Measurements from ENCODE around the gene ELAVL3. TPM values are rescaled to one million over a fixed set of nuclear protein-coding genes. Genes with fewer than 3 reads are reported as not detected.

The ELAVL3 gene
- total and polyA plus RNA-seq, 7 experiments from 2014 or later, result 0.19 TPM; not detected in 6

GRCh38 chr19:11494634-11495285 lies 13.9 kb upstream of the ELAVL3 start:
- Mint-ChIP-seq H3K4me1 (peaks cover 0 to 4% (median 0%) of the 10 kb centered on the region in 7 donors), H3K4me3 (no peak overlapping the region), H3K9me3 (peaks cover 0 to 3% (median 0%) of the 10 kb centered on the region in 11 donors), H3K27me3 (no peaks in the 10 kb centered on the region), H3K27ac (no peak overlapping the region), H3K36me3 (peaks cover 10 to 27% (median 16%) of the 10 kb centered on the region in 5 donors)
- Histone ChIP-seq H3K9me3 (ENCODE audit: control insufficient read depth in 2 of 3, low read length in 3 of 3) (no peaks in the 10 kb centered on the region), H3K4me1 (ENCODE audit: control insufficient read depth in 2 of 2, insufficient read depth in 2 of 2, low read length in 2 of 2) (no peaks in the 10 kb centered on the region), H3K36me3 (ENCODE audit: control insufficient read depth in 2 of 3, insufficient read depth in 3 of 3, low read length in 3 of 3) (peaks cover 0 to 46% (median 0%) of the 10 kb centered on the region in 3 experiments), H3K4me3 (ENCODE audit: low read length) (no peak overlapping the region), H3K27ac (ENCODE audit: low read depth, low read length) (no peak overlapping the region), H3K27me3 (ENCODE audit: control insufficient read depth in 2 of 2, insufficient read depth in 2 of 2, low read length in 2 of 2) (no peaks in the 10 kb centered on the region)
- CTCF ChIA-PET, result interaction anchor here (0.6 kb wide), 1 partner anchor 471 kb away, joined by 3 read pairs; no protein-coding TSS in a partner anchor
- ATAC-seq (no peak), DNase-seq (no peak)
- POLR2A ChIA-PET, result no interaction called here
- intact Hi-C loops (cut with micrococcal nuclease), result no loop called here

DNA sequence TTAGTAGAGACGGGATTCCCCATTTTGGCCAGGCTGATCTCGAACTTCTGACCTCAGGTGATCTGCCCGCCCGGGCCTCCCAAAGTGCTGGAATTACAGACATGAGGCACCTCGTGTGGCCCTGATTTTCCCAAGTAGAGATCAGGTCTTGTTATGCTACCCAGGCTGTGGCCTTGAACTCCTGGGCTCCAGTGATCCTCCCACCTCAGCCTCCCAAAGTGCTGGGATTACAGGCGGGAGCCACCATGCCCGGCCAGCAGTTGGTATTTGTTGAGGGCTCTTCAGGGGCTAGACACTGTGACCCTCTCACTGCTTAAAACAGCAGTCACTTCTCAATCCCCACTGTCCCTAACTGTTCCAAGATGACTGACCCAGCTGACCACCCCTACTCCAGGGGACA lies 8.5 kb upstream of the ELAVL3 start:
- Histone ChIP-seq H3K36me3 (ENCODE audit: control insufficient read depth in 2 of 3, insufficient read depth in 3 of 3, low read length in 3 of 3) (peaks cover 0 to 27% (median 0%) of the 10 kb centered on the region in 3 experiments), H3K9me3 (ENCODE audit: control insufficient read depth in 2 of 3, low read length in 3 of 3) (no peaks in the 10 kb centered on the region), H3K4me3 (ENCODE audit: low read length) (no peak overlapping the region), H3K4me1 (ENCODE audit: control insufficient read depth in 2 of 2, insufficient read depth in 2 of 2, low read length in 2 of 2) (no peaks in the 10 kb centered on the region), H3K27ac (ENCODE audit: low read depth, low read length) (no peak overlapping the region), H3K27me3 (ENCODE audit: control insufficient read depth in 2 of 2, insufficient read depth in 2 of 2, low read length in 2 of 2) (no peaks in the 10 kb centered on the region)
- H3K9me3 Mint-ChIP-seq, result peaks cover 0 to 3% (median 0%) of the 10 kb centered on the region in 11 donors
- POLR2A ChIA-PET, result no interaction called here
- CTCF ChIA-PET, result no interaction called here
- intact Hi-C loops (cut with micrococcal nuclease), result no loop called here
- peaks cover 0 to 2% (median 0%) of the 10 kb centered on the region in 7 donors for H3K4me1 Mint-ChIP-seq
- H3K27ac Mint-ChIP-seq, result no peak overlapping the region
- ATAC-seq (no peak), DNase-seq (no peak)
- peaks cover 11 to 30% (median 18%) of the 10 kb centered on the region in 5 donors for H3K36me3 Mint-ChIP-seq
- H3K4me3 Mint-ChIP-seq, result no peak overlapping the region
- peaks cover 0 to 6% (median 3%) of the 10 kb centered on the region in 5 donors for H3K27me3 Mint-ChIP-seq

DNA sequence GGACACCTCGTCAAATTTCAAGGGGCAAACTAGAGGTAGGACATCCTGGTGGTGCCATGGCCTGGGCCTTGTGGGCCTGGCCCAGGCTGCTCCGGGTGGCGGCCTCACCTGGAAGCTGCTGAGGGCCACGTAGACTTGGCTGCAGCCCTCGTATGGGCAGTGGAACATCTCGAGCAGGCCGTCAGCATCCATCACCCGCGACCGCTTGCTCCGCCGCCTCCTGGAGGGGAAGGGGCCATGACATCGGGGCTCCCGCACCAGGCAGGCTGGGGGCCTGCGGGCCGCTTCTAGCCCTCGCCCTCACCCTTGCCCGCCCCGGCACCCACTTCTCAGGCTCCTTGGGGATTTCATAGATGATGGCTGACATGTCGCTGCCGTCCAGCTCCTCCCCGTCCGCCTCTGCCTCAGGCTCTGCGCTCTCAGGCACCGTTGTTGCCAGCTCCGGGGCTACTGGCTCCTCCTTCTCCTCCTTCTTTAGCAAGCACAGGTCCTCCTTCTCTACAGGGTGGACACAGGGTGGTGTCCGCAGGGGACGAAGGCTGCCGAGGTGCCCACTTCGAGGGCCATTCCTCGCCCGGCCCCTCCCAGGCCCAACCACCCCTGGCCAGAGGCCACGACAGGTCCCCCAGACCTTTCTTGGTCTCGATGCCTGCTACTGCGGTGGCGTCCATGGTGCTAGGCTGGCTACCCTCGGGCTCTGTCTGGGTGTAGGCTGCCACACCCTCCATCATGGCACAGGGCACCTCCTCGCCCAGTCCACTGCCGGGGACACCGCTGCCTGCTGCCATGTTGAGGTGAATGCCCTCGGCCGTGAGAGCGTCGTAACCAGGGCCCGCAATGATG lies 6.0 kb upstream of the ELAVL3 start:
- Histone ChIP-seq H3K27ac (ENCODE audit: low read depth, low read length) (no peak overlapping the region), H3K9me3 (ENCODE audit: control insufficient read depth in 2 of 3, low read length in 3 of 3) (no peaks in the 10 kb centered on the region), H3K4me3 (ENCODE audit: low read length) (no peak overlapping the region), H3K36me3 (ENCODE audit: control insufficient read depth in 2 of 3, insufficient read depth in 3 of 3, low read length in 3 of 3) (peaks cover 0 to 27% (median 0%) of the 10 kb centered on the region in 3 experiments), H3K4me1 (ENCODE audit: control insufficient read depth in 2 of 2, insufficient read depth in 2 of 2, low read length in 2 of 2) (peaks cover 13% of the 10 kb centered on the region in 2 donors), H3K27me3 (ENCODE audit: control insufficient read depth in 2 of 2, insufficient read depth in 2 of 2, low read length in 2 of 2) (peaks cover 0 to 5% of the 10 kb centered on the region in 2 donors)
- ATAC-seq, result no peak
- CTCF ChIA-PET, result no interaction called here
- H3K27me3 Mint-ChIP-seq, result peaks cover 5 to 18% (median 8%) of the 10 kb centered on the region in 5 donors
- H3K4me3 Mint-ChIP-seq, result no peak overlapping the region
- no peak for DNase-seq
- H3K4me1 Mint-ChIP-seq, result peaks cover 1 to 16% (median 10%) of the 10 kb centered on the region in 7 donors
- H3K27ac Mint-ChIP-seq, result no peak overlapping the region
- POLR2A ChIA-PET, result no interaction called here
- H3K36me3 Mint-ChIP-seq, result peaks cover 11 to 31% (median 21%) of the 10 kb centered on the region in 5 donors
- intact Hi-C loops (cut with micrococcal nuclease), result no loop called here
- peaks cover 0 to 3% (median 0%) of the 10 kb centered on the region in 11 donors for H3K9me3 Mint-ChIP-seq

- Mint-ChIP-seq H3K27ac (peak overlapping the region in 1 of 9 donors; percentile 53), H3K4me1 (peaks cover 4 to 22% (median 18%) of the 10 kb centered on the region in 7 donors), H3K4me3 (no peak overlapping the region), H3K27me3 (peaks cover 15 to 27% (median 16%) of the 10 kb centered on the region in 5 donors), H3K9me3 (no peaks in the 10 kb centered on the region), H3K36me3 (peaks cover 5 to 24% (median 11%) of the 10 kb centered on the region in 5 donors)
- DNase-seq, result no peak
- peaks cover 8 to 14% of the 10 kb centered on the region in 2 donors for H3K27me3 ChIP-seq (ENCODE audit: control insufficient read depth in 2 of 2, insufficient read depth in 2 of 2, low read length in 2 of 2)
- POLR2A ChIA-PET, result no interaction called here
- intact Hi-C loops (cut with micrococcal nuclease), result no loop called here
- CTCF ChIA-PET, result interaction anchor here (0.6 to 1.2 kb wide), 5 partner anchors 62 to 449 kb away, joined by 3 to 5 read pairs (median 3); no protein-coding TSS in a partner anchor
- no peak for ATAC-seq
- H3K27ac ChIP-seq (ENCODE audit: low read depth, low read length), result no peak overlapping the region
- no peak overlapping the region for H3K4me3 ChIP-seq (ENCODE audit: low read length)
- no peaks in the 10 kb centered on the region for H3K9me3 ChIP-seq (ENCODE audit: control insufficient read depth in 2 of 3, low read length in 3 of 3)
- peaks cover 0 to 22% (median 0%) of the 10 kb centered on the region in 3 experiments for H3K36me3 ChIP-seq (ENCODE audit: control insufficient read depth in 2 of 3, insufficient read depth in 3 of 3, low read length in 3 of 3)
- H3K4me1 ChIP-seq (ENCODE audit: control insufficient read depth in 2 of 2, insufficient read depth in 2 of 2, low read length in 2 of 2), result peaks cover 15 to 20% of the 10 kb centered on the region in 2 donors
Measured at GRCh38 chr19:11485245-11485837, 4.5 kb upstream of the ELAVL3 start.

DNA sequence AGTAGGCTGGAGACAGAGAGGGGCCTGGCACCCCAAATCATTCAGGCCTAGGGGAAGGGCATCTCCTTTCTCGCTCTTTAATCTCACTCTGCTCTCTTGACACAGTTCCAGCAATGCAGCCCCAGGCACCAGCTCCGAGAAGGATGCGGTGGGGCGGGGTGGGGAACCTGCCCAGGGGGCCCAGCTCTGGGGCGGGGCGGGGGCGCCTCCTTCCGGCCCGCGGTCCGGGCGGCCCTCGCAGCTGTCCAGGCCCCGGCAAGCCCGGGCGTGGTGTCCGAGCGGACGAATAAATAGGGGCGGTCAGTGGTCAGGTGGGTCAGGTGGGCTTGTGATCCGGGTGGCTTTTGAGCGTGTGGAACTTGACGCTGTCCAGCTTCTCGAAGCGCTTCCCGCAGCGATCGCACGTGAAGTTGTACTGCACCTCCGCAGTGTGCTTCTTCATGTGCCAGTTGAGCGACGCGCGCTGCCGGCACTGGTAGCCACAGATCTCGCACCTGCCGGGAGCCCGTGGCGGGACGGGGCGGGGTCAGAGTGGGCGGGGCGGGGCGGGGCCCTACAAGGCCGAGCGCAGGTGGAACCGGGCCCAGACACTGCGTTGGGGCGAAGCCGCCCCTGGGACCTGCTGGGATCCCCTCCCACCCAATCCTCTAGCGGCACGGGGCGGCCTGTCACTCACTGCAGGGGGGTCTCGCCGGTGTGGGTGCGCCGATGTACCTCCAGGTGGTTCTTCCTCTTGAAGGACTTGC lies 2.7 kb upstream of the ELAVL3 start:
- Histone ChIP-seq H3K9me3 (ENCODE audit: control insufficient read depth in 2 of 3, low read length in 3 of 3) (no peaks in the 10 kb centered on the region), H3K4me3 (ENCODE audit: low read length) (no peak overlapping the region), H3K27me3 (ENCODE audit: control insufficient read depth in 2 of 2, insufficient read depth in 2 of 2, low read length in 2 of 2) (peaks cover 8 to 17% of the 10 kb centered on the region in 2 donors), H3K27ac (ENCODE audit: low read depth, low read length) (no peak overlapping the region), H3K36me3 (ENCODE audit: control insufficient read depth in 2 of 3, insufficient read depth in 3 of 3, low read length in 3 of 3) (peaks cover 0 to 11% (median 0%) of the 10 kb centered on the region in 3 experiments), H3K4me1 (ENCODE audit: control insufficient read depth in 2 of 2, insufficient read depth in 2 of 2, low read length in 2 of 2) (peaks cover 15 to 20% of the 10 kb centered on the region in 2 donors)
- Mint-ChIP-seq H3K36me3 (peaks cover 0 to 16% (median 11%) of the 10 kb centered on the region in 5 donors), H3K27me3 (peaks cover 22 to 35% (median 25%) of the 10 kb centered on the region in 5 donors), H3K27ac (peak overlapping the region in 1 of 9 donors; percentile 38), H3K9me3 (no peaks in the 10 kb centered on the region), H3K4me3 (no peak overlapping the region), H3K4me1 (peaks cover 11 to 24% (median 21%) of the 10 kb centered on the region in 7 donors)
- ATAC-seq, result no peak
- intact Hi-C loops (cut with micrococcal nuclease), result loop anchor here in 1 of 2 donors (2.0 to 5.0 kb wide), 3 partner anchors 103 to 326 kb away; partner anchors contain the start of gene SPC24
- DNase-seq, result no peak
- ChIA-PET CTCF (interaction anchor here (0.5 to 1.9 kb wide), 9 partner anchors 10 to 1411 kb away, joined by 3 to 9 read pairs (median 3); no protein-coding TSS in a partner anchor), POLR2A (interaction anchor here (1.1 to 1.4 kb wide), 2 partner anchors 95 to 102 kb away, joined by 4 to 7 read pairs; no protein-coding TSS in a partner anchor)
